Esophagus squamous epithelium (tissue), 5 donors: Measurements from ENCODE around the gene COL1A1. TPM values are rescaled to one million over a fixed set of nuclear protein-coding genes. Genes with fewer than 3 reads are reported as not detected.

Experiments
- DNase-seq: peaks from one replicate; lab custom pipeline; 2025; lab: John Stamatoyannopoulos, UW
- H3K27ac ChIP-seq, 4 donors: fragments of 200-600 bp; sonication (generic); one replicate each; pipeline ENCODE4 v1.5.1; 2016 to 2019; ENCODE audit warnings: mild to moderate bottlenecking in 1 of 4
- H3K27me3 ChIP-seq, 4 donors: fragments of 200-600 bp; sonication (generic); 1 replicate in 3 of 4; 2 replicates in 1 of 4; pipeline versions ENCODE4 v1.5.1 to v1.6.0; 2017 to 2021; ENCODE audit warnings: antibody characterized with exemption in 1 of 4
- H3K36me3 ChIP-seq, 3 donors: fragments of 200-600 bp; sonication (generic); one replicate each; pipeline ENCODE4 v1.5.1; 2016 to 2019
- H3K4me1 ChIP-seq, 3 donors: fragments of 200-600 bp; sonication (generic); one replicate each; pipeline ENCODE4 v1.5.1; 2017 to 2019
- H3K4me3 ChIP-seq, 4 donors: fragments of 200-600 bp; sonication (generic); 1 replicate in 3 of 4; 2 replicates in 1 of 4; pipeline ENCODE4 v1.5.1; 2016 to 2019; ENCODE audit warnings: mild to moderate bottlenecking in 2 of 4, moderate library complexity in 1 of 4
- H3K9me3 ChIP-seq, 3 donors: fragments of 200-600 bp; sonication (generic); one replicate each; pipeline ENCODE4 v1.5.1; 2016 to 2019
- CTCF ChIP-seq, 6 experiments: fragments of 450-650 bp in 4 of 6; fragments of 200-600 bp in 2 of 6; sonication (generic) in 2 of 6; IDR thresholded peaks; one replicate each; pipeline ENCODE4 v1.5.1; 2016 to 2019; ENCODE audit warnings: antibody characterized with exemption in 6 of 6, mild to moderate bottlenecking in 4 of 6, moderate library complexity in 4 of 6
- POLR2A ChIP-seq, 4 donors: fragments of 450-650 bp; IDR thresholded peaks; one replicate each; pipeline ENCODE4 v1.6.1; 2017; ENCODE audit warnings: antibody characterized with exemption in 4 of 4, mild to moderate bottlenecking in 4 of 4, moderate library complexity in 3 of 4
- WGBS, 2 donors: methylation state at CpG; one replicate each; pipeline ENCODE4 v1.1.5; 2018; 5-methylcytosine and 5-hydroxymethylcytosine counted together
- intact Hi-C: fragments of 100-400 bp; cut with DNase I; formaldehyde crosslinking; loops from one replicate; pipeline ENCODE4 v1.15.0; 2022
- total RNA-seq, 4 donors: library from RNA; depleted of rRNA; stranded (reverse); fragments of >200 nt; gene quantifications; one replicate each; pipeline ENCODE4 v1.1.0, GENCODE V29; 2016
- donor health status: DM: yes; HTN: yes; CAD: no.

COL1A1 gene
- total RNA-seq, 4 donors from 2014 or later: 12.4 to 20.8 (median 19.7) TPM

GRCh38 chr17:50166518-50167181 lies 34.8 kb downstream of the COL1A1 start:
- H3K4me3 ChIP-seq: peak overlapping the region in 3 of 4 donors; percentile 26 to 57 (median 30)
- no peaks in the 10 kb centered on the region for H3K36me3 ChIP-seq
- H3K9me3 ChIP-seq: no peaks in the 10 kb centered on the region
- peak overlapping the region; percentile 50 to 92 (median 81) for H3K27ac ChIP-seq
- 62 to 69% methylated on average over 5 of the region's 7 CpGs for WGBS, 2 donors
- no peak for DNase-seq
- intact Hi-C loops: no loop called here
- peaks cover 2 to 45% (median 7%) of the 10 kb centered on the region in 3 donors for H3K4me1 ChIP-seq
- no peak for TF ChIP-seq CTCF (IDR thresholded peaks at IDR 0.05)
- peaks cover 0 to 5% (median 0%) of the 10 kb centered on the region in 4 donors for H3K27me3 ChIP-seq

GRCh38 chr17:50165867-50166517 lies 35.4 kb downstream of the COL1A1 start, which contains the start of gene SGCA:
Gene SGCA (plus strand): TSS chr17:50166005. CDS start chr17:50166041, 36 bp downstream.
- no peaks in the 10 kb centered on the region for H3K9me3 ChIP-seq
- 59 to 77% methylated on average over 8 to 10 of the region's 15 CpGs for WGBS, 2 donors
- peaks cover 0 to 5% (median 0%) of the 10 kb centered on the region in 4 donors for H3K27me3 ChIP-seq
- peaks cover 5 to 52% (median 7%) of the 10 kb centered on the region in 3 donors for H3K4me1 ChIP-seq
- peak within 1 kb of the TSS; percentile 50 to 92 (median 81) for H3K27ac ChIP-seq
- H3K36me3 ChIP-seq: no peaks in the 10 kb centered on the region
- TF ChIP-seq CTCF (IDR thresholded peaks at IDR 0.05) (peak in 1 of 6 experiments; percentile 13), POLR2A (IDR thresholded peaks at IDR 0.05) (no peak)
- no peak for DNase-seq
- H3K4me3 ChIP-seq: peak within 1 kb of the TSS in 3 of 4 donors; percentile 26 to 57 (median 30)
- intact Hi-C loops: no loop called here

DNA sequence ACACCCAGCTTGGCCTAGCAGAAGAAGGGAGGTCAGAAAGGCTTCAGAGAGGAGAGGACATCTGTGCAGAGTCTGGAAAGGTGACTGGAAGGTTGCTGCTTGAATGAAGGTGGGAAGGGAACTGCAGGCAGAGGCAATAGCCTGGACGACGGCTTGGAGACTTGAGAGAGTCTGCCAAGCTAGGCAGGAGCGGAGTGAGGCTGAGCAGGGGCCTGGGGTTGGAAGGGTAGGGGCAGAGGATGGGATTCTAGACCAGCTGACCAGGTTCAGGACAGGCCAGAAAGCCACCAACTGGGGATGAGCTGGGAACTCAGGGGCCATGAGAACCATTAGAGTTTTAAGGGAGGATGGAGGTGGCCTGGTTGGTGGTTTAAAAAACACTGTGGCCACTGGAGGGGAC lies 36.0 kb downstream of the COL1A1 start:
- Histone ChIP-seq H3K36me3 (no peaks in the 10 kb centered on the region), H3K4me1 (peaks cover 7 to 57% (median 9%) of the 10 kb centered on the region in 3 donors), H3K27me3 (peaks cover 0 to 5% (median 0%) of the 10 kb centered on the region in 4 donors), H3K9me3 (no peaks in the 10 kb centered on the region), H3K27ac (peak overlapping the region in 3 of 4 donors; percentile 79 to 92 (median 83)), H3K4me3 (peak overlapping the region in 3 of 4 donors; percentile 26 to 57 (median 30))
- intact Hi-C loops: no loop called here
- no peak for DNase-seq
- WGBS, 2 donors: 77 to 81% methylated on average over 3 of the region's 3 CpGs
- TF ChIP-seq POLR2A (IDR thresholded peaks at IDR 0.05) (no peak), CTCF (IDR thresholded peaks at IDR 0.05) (no peak)

DNA sequence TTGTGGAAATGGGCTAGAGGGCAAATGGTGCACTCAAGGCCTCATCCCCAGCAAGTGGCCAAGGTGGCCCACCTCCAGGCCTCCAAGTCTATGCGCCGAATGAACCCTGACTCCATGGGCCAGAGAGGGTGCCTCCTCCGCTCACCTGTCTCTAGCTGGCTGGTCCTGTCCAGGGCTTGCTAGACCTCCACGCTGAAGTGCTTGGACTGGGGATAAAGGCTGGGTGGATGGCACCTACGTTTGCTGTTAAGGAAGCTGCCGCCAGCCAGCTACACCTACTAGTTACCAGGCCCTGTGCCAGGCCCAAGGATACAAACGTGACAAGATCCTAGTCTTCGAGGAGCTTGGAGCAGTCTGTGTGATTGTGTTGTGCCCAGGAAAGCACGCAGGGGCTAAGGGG lies 36.4 kb downstream of the COL1A1 start:
- WGBS, 2 donors: 50 to 78% methylated on average over 5 to 9 of the region's 9 CpGs
- Histone ChIP-seq H3K4me3 (no peak overlapping the region), H3K9me3 (no peaks in the 10 kb centered on the region), H3K27me3 (peaks cover 0 to 5% (median 0%) of the 10 kb centered on the region in 4 donors), H3K27ac (peak overlapping the region in 3 of 4 donors; percentile 79 to 92 (median 83)), H3K36me3 (no peaks in the 10 kb centered on the region), H3K4me1 (peaks cover 7 to 57% (median 9%) of the 10 kb centered on the region in 3 donors)
- TF ChIP-seq CTCF (IDR thresholded peaks at IDR 0.05) (no peak), POLR2A (IDR thresholded peaks at IDR 0.05) (no peak)
- no peak for DNase-seq
- intact Hi-C loops: no loop called here

DNA sequence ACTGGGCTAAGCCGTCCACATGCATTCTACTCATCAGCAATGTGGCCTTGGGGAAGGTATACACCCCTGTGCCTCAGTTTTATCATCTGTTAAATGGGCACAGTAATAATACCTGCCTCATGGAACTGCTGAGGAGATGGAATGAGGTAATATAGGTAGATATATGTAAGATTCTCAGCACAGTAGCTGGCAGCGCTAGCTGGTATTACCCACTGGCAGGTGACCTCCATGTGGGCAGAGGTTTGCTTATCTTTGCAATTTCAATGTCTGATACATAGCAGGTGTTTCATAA lies 36.8 kb downstream of the COL1A1 start:
- DNase-seq: no peak
- Histone ChIP-seq H3K27ac (no peak overlapping the region), H3K9me3 (no peaks in the 10 kb centered on the region), H3K4me3 (no peak overlapping the region), H3K4me1 (peaks cover 7 to 56% (median 9%) of the 10 kb centered on the region in 3 donors), H3K36me3 (no peaks in the 10 kb centered on the region), H3K27me3 (peaks cover 0 to 5% (median 0%) of the 10 kb centered on the region in 4 donors)
- WGBS, 2 donors: 92 to 100% methylated on average over 1 to 2 of the region's 2 CpGs
- TF ChIP-seq CTCF (IDR thresholded peaks at IDR 0.05): no peak
- no peak for TF ChIP-seq POLR2A (IDR thresholded peaks at IDR 0.05)
- intact Hi-C loops: no loop called here
